OCI-LY3 (cell line): Measurements from ENCODE around the gene DTD1.
"Not testable (repeated sequence)": the region's sequence is repeated elsewhere in the genome, so short reads cannot be mapped to it uniquely, and the experiment has no call there.

Source experiments
- H2AFZ ChIP-seq: fragments of 200-600, 300-600 bp; shearing (Covaris generic); 2 replicates; pipeline ENCODE4 v1.6.0; 2014; ENCODE audit warnings: antibody characterized with exemption, low read depth, low read length
- H3K27ac ChIP-seq: fragments of 200-600, 300-600 bp; sonication (generic); 2 replicates; pipeline ENCODE4 v1.5.1; 2014; ENCODE audit warnings: mild to moderate bottlenecking, low read length, moderate library complexity, mixed read lengths
- H3K27me3 ChIP-seq: fragments of 200-600, 300-600 bp; sonication (generic); 2 replicates; pipeline ENCODE4 v1.6.1; 2014; ENCODE audit warnings: low read depth, low read length, mixed read lengths
- H3K36me3 ChIP-seq: fragments of 200-600, 300-600 bp; sonication (generic); replicated peaks from 2 replicates; pipeline ENCODE3; 2014; ENCODE audit warnings: low read depth, low read length, mixed read lengths
- H3K4me1 ChIP-seq: fragments of 300-600, 200-600 bp; sonication (generic); 2 replicates; pipeline ENCODE4 v1.6.1; 2014; ENCODE audit warnings: low read length, mixed read lengths
- H3K4me2 ChIP-seq: fragments of 200-600, 300-600 bp; sonication (generic); 2 replicates; pipeline ENCODE4 v1.6.1; 2014; ENCODE audit warnings: low read length, mixed read lengths
- H3K4me3 ChIP-seq: fragments of 300-600, 200-600 bp; sonication (generic); 2 replicates; pipeline ENCODE4 v1.5.1; 2014; ENCODE audit warnings: antibody characterized with exemption, mild to moderate bottlenecking, low read length, moderate library complexity
- H3K79me2 ChIP-seq: fragments of 300-600, 200-600 bp; shearing (Covaris generic); 2 replicates; pipeline ENCODE4 v1.6.1; 2014; ENCODE audit warnings: mild to moderate bottlenecking, low read length, mixed read lengths
- H3K9ac ChIP-seq: fragments of 300-600, 200-600 bp; shearing (Covaris generic); 2 replicates; pipeline ENCODE4 v1.6.0; 2014; ENCODE audit warnings: mild to moderate bottlenecking, low read length, moderate library complexity
- H3K9me3 ChIP-seq: fragments of 200-600, 300-600 bp; shearing (Covaris generic); 2 replicates; pipeline ENCODE4 v1.6.1; 2014; ENCODE audit warnings: low read length, mixed read lengths; ENCODE audit not compliant: insufficient read depth
- H4K20me1 ChIP-seq: fragments of 200-600, 300-600 bp; sonication (generic); 2 replicates; pipeline ENCODE4 v1.6.1; 2016; ENCODE audit warnings: low read length, mixed read lengths; ENCODE audit not compliant: insufficient read depth
- EZH2phosphoT487 ChIP-seq: fragments of 200-600 bp; shearing (Covaris generic); IDR thresholded peaks from 2 replicates; pipeline ENCODE4 v1.6.1; 2018; ENCODE audit warnings: antibody characterized with exemption, mixed run types, low read depth
- TF ChIP-seq, protein P1 (sequence below): fragments of 200-600, 300-600 bp; sonication (generic); IDR thresholded peaks from 2 replicates; pipeline ENCODE4 v1.5.1; 2014; ENCODE audit warnings: antibody characterized with exemption, low read length, low read depth

Gene DTD1

GRCh38 chr20:18778690-18779392 is 191.0 kb downstream of the DTD1 start:
- Histone ChIP-seq H3K27ac (no peak overlapping the region), H3K4me3 (no peak overlapping the region), H3K79me2 (no peaks in the 10 kb centered on the region), H3K27me3 (no peaks in the 10 kb centered on the region), H3K4me1 (no peaks in the 10 kb centered on the region), H2AFZ (no peak overlapping the region), H3K4me2 (peak overlapping the region; percentile 11; the same call in 1 of the 2 replicates), H3K9ac (no peak overlapping the region), H4K20me1 (no peaks in the 10 kb centered on the region), H3K36me3 (no peaks in the 10 kb centered on the region), H3K9me3 (no peaks in the 10 kb centered on the region)
- no peak for TF ChIP-seq EZH2phosphoT487
- TF ChIP-seq, protein P1, sequence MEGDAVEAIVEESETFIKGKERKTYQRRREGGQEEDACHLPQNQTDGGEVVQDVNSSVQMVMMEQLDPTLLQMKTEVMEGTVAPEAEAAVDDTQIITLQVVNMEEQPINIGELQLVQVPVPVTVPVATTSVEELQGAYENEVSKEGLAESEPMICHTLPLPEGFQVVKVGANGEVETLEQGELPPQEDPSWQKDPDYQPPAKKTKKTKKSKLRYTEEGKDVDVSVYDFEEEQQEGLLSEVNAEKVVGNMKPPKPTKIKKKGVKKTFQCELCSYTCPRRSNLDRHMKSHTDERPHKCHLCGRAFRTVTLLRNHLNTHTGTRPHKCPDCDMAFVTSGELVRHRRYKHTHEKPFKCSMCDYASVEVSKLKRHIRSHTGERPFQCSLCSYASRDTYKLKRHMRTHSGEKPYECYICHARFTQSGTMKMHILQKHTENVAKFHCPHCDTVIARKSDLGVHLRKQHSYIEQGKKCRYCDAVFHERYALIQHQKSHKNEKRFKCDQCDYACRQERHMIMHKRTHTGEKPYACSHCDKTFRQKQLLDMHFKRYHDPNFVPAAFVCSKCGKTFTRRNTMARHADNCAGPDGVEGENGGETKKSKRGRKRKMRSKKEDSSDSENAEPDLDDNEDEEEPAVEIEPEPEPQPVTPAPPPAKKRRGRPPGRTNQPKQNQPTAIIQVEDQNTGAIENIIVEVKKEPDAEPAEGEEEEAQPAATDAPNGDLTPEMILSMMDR = peak; percentile 45

GRCh38 chr20:18780385-18781130 is 192.7 kb downstream of the DTD1 start:
- no peaks in the 10 kb centered on the region for H4K20me1 ChIP-seq
- H3K79me2 ChIP-seq = no peaks in the 10 kb centered on the region
- H3K36me3 ChIP-seq = no peaks in the 10 kb centered on the region
- no peak for TF ChIP-seq EZH2phosphoT487
- TF ChIP-seq, protein P1 = no peak
- no peak overlapping the region for H3K4me2 ChIP-seq
- no peak overlapping the region for H3K4me3 ChIP-seq
- no peaks in the 10 kb centered on the region for H3K9me3 ChIP-seq
- no peaks in the 10 kb centered on the region for H3K4me1 ChIP-seq
- H3K27ac ChIP-seq = no peak overlapping the region
- no peaks in the 10 kb centered on the region for H3K27me3 ChIP-seq
- no peak overlapping the region for H2AFZ ChIP-seq
- H3K9ac ChIP-seq = no peak overlapping the region

- Histone ChIP-seq H2AFZ (no peak overlapping the region), H3K4me2 (no peak overlapping the region), H3K27ac (no peak overlapping the region), H3K4me3 (no peak overlapping the region), H4K20me1 (no peaks in the 10 kb centered on the region), H3K9me3 (no peaks in the 10 kb centered on the region), H3K79me2 (no peaks in the 10 kb centered on the region), H3K4me1 (no peaks in the 10 kb centered on the region), H3K9ac (no peak overlapping the region), H3K27me3 (no peaks in the 10 kb centered on the region), H3K36me3 (no peaks in the 10 kb centered on the region)
- no peak for TF ChIP-seq EZH2phosphoT487
- TF ChIP-seq, protein P1 = no peak
Measured at GRCh38 chr20:18781509-18781908, 193.7 kb downstream of the DTD1 start.

DNA sequence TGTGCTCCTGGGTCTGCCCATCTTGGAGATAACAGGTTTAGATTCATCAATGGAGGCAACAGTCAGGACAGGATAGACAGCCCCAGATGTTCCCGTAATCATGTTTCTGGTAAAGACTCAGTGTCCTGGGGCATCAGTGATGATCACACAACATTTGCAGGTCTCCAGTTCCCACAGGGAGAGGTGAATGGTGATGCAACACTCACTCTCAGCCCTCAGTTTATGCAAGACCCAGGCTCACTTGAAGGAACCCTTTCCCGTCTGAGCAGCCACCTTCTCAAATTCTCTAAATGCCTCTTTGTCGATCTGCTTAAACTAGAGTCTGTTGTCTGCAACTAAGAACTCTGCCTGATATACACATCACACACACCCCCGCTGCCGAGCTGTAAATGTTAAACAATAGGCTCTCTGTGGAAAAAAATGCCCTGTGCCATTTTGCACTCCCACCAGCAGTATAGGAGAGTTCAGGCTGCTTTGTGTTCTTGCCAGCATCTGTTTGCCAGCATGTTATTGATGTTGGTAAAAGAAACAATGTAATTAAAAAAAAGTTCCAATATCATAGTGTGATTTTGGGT is 195.6 kb downstream of the DTD1 start:
- TF ChIP-seq EZH2phosphoT487 = no peak
- TF ChIP-seq, protein P1 = no peak
- Histone ChIP-seq H3K9ac (no peak overlapping the region), H3K9me3 (no peaks in the 10 kb centered on the region), H3K27me3 (no peaks in the 10 kb centered on the region), H3K36me3 (no peaks in the 10 kb centered on the region), H3K4me1 (no peaks in the 10 kb centered on the region), H3K27ac (no peak overlapping the region), H4K20me1 (no peaks in the 10 kb centered on the region), H2AFZ (no peak overlapping the region), H3K4me3 (no peak overlapping the region), H3K4me2 (no peak overlapping the region), H3K79me2 (no peaks in the 10 kb centered on the region)

DNA sequence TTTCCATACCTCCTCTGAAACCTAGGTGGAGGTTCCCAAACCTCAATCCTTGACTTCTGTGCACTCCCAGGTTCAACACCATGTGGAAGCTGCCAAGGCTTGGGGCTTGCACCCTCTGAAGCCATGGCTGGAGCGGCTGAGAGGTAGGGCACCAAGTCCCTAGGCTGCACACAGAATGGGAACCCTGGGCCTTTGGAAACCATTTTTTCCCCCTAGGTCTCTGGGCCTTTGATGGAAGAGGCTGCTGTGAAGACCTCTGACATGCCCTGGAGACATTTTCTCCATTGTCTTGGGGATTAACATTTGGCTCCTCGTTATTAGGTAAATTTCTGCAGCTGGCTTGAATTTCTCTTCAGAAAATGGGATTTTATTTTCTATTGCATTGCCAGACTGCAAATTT is 199.2 kb downstream of the DTD1 start:
- not testable (repeated sequence) for H3K27me3 ChIP-seq, H3K4me1 ChIP-seq, H3K9me3 ChIP-seq, H3K27ac ChIP-seq, H3K4me2 ChIP-seq, H4K20me1 ChIP-seq, H3K4me3 ChIP-seq, H3K79me2 ChIP-seq, H3K9ac ChIP-seq, H2AFZ ChIP-seq, H3K36me3 ChIP-seq
